H9 (cell line): ENCODE data around the gene WDR48. TPM values are rescaled to one million over a fixed set of nuclear protein-coding genes. Genes with fewer than 3 reads are reported as not detected.

Experiments used
- DNase-seq: peaks from one replicate; pipeline ENCODE4 v3.0.0-alpha.2; 2017
- H2AFZ ChIP-seq: one replicate; pipeline ENCODE4 v1.6.1; 2013; ENCODE audit warnings: mild to moderate bottlenecking, low read length, control low read depth, moderate library complexity
- H2AK5ac ChIP-seq: 2 replicates; pipeline ENCODE4 v1.6.1; 2013; ENCODE audit warnings: low read length, control low read depth, mixed read lengths; ENCODE audit not compliant: insufficient read length
- H2BK120ac ChIP-seq: one replicate; pipeline ENCODE4 v1.6.1; 2013; ENCODE audit warnings: low read depth, mild to moderate bottlenecking, low read length, control low read depth, inconsistent platforms; ENCODE audit not compliant: poor library complexity, severe bottlenecking
- H2BK12ac ChIP-seq: 2 replicates; pipeline ENCODE4 v1.6.1; 2013; ENCODE audit warnings: low read length, control low read depth, mixed read lengths, low read depth; ENCODE audit not compliant: insufficient read length
- H2BK15ac ChIP-seq: 2 replicates; pipeline ENCODE4 v1.6.1; 2013; ENCODE audit warnings: low read depth, low read length, control low read depth
- H2BK20ac ChIP-seq: one replicate; pipeline ENCODE4 v1.6.1; 2013; ENCODE audit warnings: low read depth, mild to moderate bottlenecking, low read length, control low read depth, inconsistent platforms; ENCODE audit not compliant: poor library complexity, severe bottlenecking
- H2BK5ac ChIP-seq: 2 replicates; pipeline ENCODE4 v1.6.1; 2013; ENCODE audit warnings: low read length, control low read depth, mixed read lengths; ENCODE audit not compliant: insufficient read length
- H3K14ac ChIP-seq: 2 replicates; pipeline ENCODE4 v1.6.1; 2013; ENCODE audit warnings: low read length, control low read depth; ENCODE audit not compliant: insufficient read depth
- H3K18ac ChIP-seq: 2 replicates; pipeline ENCODE4 v1.6.1; 2013; ENCODE audit warnings: low read depth, mild to moderate bottlenecking, mixed read lengths, low read length, control low read depth; ENCODE audit not compliant: insufficient read length
- H3K23ac ChIP-seq: 2 replicates; pipeline ENCODE4 v1.6.1; 2013; ENCODE audit warnings: low read length, control low read depth, mixed read lengths, low read depth; ENCODE audit not compliant: insufficient read length
- H3K23me2 ChIP-seq: 2 replicates; pipeline ENCODE4 v1.6.1; 2013; ENCODE audit warnings: low read depth, mild to moderate bottlenecking, mixed read lengths, low read length, control low read depth; ENCODE audit not compliant: insufficient read length, poor library complexity, severe bottlenecking
- H3K27ac ChIP-seq: 2 replicates; pipeline ENCODE4 v1.5.1; 2013; ENCODE audit warnings: low read length, control low read depth, mixed read lengths, low read depth; ENCODE audit not compliant: insufficient read length
- H3K27me3 ChIP-seq: 2 replicates; pipeline ENCODE4 v1.6.1; 2013; ENCODE audit warnings: low read length, control low read depth, inconsistent platforms; ENCODE audit not compliant: insufficient read depth
- H3K4ac ChIP-seq: 2 replicates; pipeline ENCODE4 v1.6.1; 2013; ENCODE audit warnings: low read depth, mild to moderate bottlenecking, control low read depth, inconsistent platforms, low read length, moderate library complexity
- H3K4me1 ChIP-seq: 2 replicates; pipeline ENCODE4 v1.6.1; 2013; ENCODE audit warnings: low read length, control low read depth, inconsistent platforms; ENCODE audit not compliant: insufficient read depth
- H3K4me2 ChIP-seq: 2 replicates; pipeline ENCODE4 v1.6.1; 2013; ENCODE audit warnings: low read length, control low read depth, mixed read lengths; ENCODE audit not compliant: insufficient read length, insufficient read depth
- H3K56ac ChIP-seq: 2 replicates; pipeline ENCODE4 v1.6.1; 2013; ENCODE audit warnings: low read depth, mild to moderate bottlenecking, mixed read lengths, low read length, control low read depth; ENCODE audit not compliant: insufficient read length
- H3K79me1 ChIP-seq: 2 replicates; pipeline ENCODE4 v1.6.1; 2013; ENCODE audit warnings: low read depth, mild to moderate bottlenecking, moderate library complexity, low read length, control low read depth, inconsistent platforms; ENCODE audit not compliant: insufficient read depth, poor library complexity, severe bottlenecking
- H3K79me2 ChIP-seq: 2 replicates; pipeline ENCODE4 v1.6.1; 2013; ENCODE audit warnings: low read length, control low read depth, inconsistent platforms; ENCODE audit not compliant: insufficient read depth
- H3K9ac ChIP-seq: 2 replicates; pipeline ENCODE4 v1.6.1; 2013; ENCODE audit warnings: low read length, control low read depth, mixed read lengths; ENCODE audit not compliant: insufficient read length; ENCODE audit errors: extremely low read depth
- H3K9me3 ChIP-seq: one replicate; pipeline ENCODE4 v1.6.1; 2013; ENCODE audit warnings: low read depth, low read length, inconsistent platforms; ENCODE audit not compliant: control insufficient read depth
- H3T11ph ChIP-seq: one replicate; pipeline ENCODE4 v1.6.1; 2013; ENCODE audit warnings: mild to moderate bottlenecking, low read length, control low read depth, inconsistent platforms
- H4K20me1 ChIP-seq: one replicate; pipeline ENCODE4 v1.6.1; 2013; ENCODE audit not compliant: control insufficient read depth, insufficient read length, insufficient read depth
- H4K5ac ChIP-seq: 2 replicates; pipeline ENCODE4 v1.6.1; 2013; ENCODE audit warnings: low read depth, mild to moderate bottlenecking, mixed read lengths, low read length, control low read depth; ENCODE audit not compliant: insufficient read length
- H4K8ac ChIP-seq: replicated peaks from 2 replicates; pipeline ENCODE4 v1.6.1; 2013; ENCODE audit warnings: low read length, control low read depth, mixed read lengths, low read depth; ENCODE audit not compliant: insufficient read length
- H4K91ac ChIP-seq: 2 replicates; pipeline ENCODE4 v1.6.1; 2013; ENCODE audit warnings: low read depth, mild to moderate bottlenecking, moderate library complexity, mixed read lengths, low read length, control low read depth; ENCODE audit not compliant: insufficient read length
- H3K27ac Mint-ChIP-seq, 3 experiments: 2 replicates in 2 of 3; 3 replicates in 1 of 3; pipeline ENCODE4 v1.8.0; 2020 to 2021; ENCODE audit warnings: mixed read lengths in 3 of 3, mild to moderate bottlenecking in 1 of 3, moderate library complexity in 1 of 3
- H3K27me3 Mint-ChIP-seq: 2 replicates; pipeline ENCODE4 v1.8.0; 2021; ENCODE audit warnings: low read depth, mild to moderate bottlenecking, moderate library complexity, mixed read lengths
- H3K36me3 Mint-ChIP-seq, 3 experiments: 2 replicates in 2 of 3; 3 replicates in 1 of 3; pipeline ENCODE4 v1.8.0; 2020 to 2021; ENCODE audit warnings: low read depth in 3 of 3, mixed read lengths in 3 of 3; ENCODE audit not compliant: insufficient read depth in 1 of 3
- H3K4me1 Mint-ChIP-seq, 2 experiments: 2 replicates each; pipeline ENCODE4 v1.8.0; 2020; ENCODE audit warnings: mixed read lengths in 2 of 2
- H3K4me3 Mint-ChIP-seq, 2 experiments: 2 replicates in 1 of 2; 3 replicates in 1 of 2; pipeline ENCODE4 v1.8.0; 2020 to 2021; ENCODE audit warnings: mild to moderate bottlenecking in 2 of 2, mixed read lengths in 2 of 2, moderate library complexity in 1 of 2
- H3K9me3 Mint-ChIP-seq, 2 experiments: 2 replicates in 1 of 2; 3 replicates in 1 of 2; pipeline ENCODE4 v1.8.0; 2020; ENCODE audit warnings: mild to moderate bottlenecking in 2 of 2, mixed read lengths in 2 of 2, moderate library complexity in 1 of 2
- WGBS: extraction: QIAGEN DNeasy Blood & Tissue Kit; methylation state at CpG from one replicate; pipeline ENCODE4 v1.1.7; 2013; ENCODE audit warnings: missing lambda C conversion rate, low lambda C conversion rate, mixed read lengths; ENCODE audit not compliant: insufficient read length; ENCODE audit errors: extremely low coverage; 5-methylcytosine and 5-hydroxymethylcytosine counted together
- long read RNA-seq: library from polyadenylated mRNA; unstranded; transcript quantifications from one replicate; pipeline ENCODE4 v2.0.0, GENCODE V29; 2020
- total RNA-seq: library from RNA; stranded (reverse); gene quantifications from 2 replicates; pipeline ENCODE4 v1.2.1, GENCODE V29; 2021
- TF ChIP-seq, protein P1 (sequence below): fragments of 200-600 bp; sonication (generic); conservative IDR thresholded peaks from 3 replicates; pipeline ENCODE4 v1.8.0; 2021; ENCODE audit warnings: antibody characterized with exemption, mild to moderate bottlenecking

WDR48 gene
- 49.3 and 52.7 TPM in 2 replicates for total RNA-seq
- long read RNA-seq, transcript WDR48-201 (19 exons, 3,707 nt), result major isoform, 163 of 277 reads
- long read RNA-seq, partial matches to known transcripts, result 72 of 277 reads
- long read RNA-seq, other reads (novel, unspliced or antisense), result 42 of 277 reads

DNA sequence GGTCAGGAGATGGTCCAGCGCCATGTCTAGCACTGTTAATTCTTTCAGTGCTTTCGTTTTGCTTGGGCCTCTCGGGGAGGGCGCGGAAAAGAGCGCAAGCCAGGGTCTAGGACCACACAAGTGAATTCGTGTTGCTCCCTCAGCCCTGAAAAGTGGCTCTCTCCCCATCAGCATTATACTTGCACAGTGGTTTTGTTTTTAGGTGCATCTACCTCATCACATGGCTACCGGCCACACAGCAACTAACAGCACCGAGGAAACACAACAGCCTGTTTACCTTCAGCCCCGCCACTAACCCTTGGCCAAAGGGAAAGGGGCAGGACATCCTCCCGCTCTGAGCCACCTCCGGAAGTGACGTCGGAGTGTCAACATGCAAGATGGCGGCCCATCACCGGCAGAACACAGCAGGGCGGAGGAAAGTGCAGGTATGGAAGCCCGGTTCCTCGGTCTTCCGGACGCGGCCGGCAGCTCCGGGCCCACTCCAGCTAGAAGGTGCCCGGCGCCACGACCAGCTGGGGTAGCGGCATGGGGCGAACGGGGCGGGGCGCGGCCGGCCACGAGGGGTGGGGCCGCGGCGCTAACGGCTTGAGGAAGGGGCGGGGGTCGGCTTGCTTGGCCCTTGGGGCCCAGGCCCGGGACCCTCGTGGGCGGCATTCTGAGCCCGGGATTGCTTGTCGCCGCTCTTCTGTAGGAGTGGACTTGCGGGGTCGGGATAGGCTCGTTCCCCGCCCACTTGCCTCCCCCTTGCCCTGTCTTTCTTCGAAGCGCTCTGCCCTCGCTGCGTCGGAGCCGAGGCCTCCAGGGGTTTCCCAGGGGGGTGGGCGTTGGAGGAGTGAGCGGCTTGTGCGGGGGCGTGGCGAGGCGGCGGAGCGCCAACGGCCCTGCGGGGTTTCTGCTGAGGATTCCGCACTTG is at the start of gene WDR48, which contains the start of gene SCN11A:
TSS of gene WDR48 (plus strand) at position 368 of the 913 bp plus-strand sequence. CDS start at position 378, 10 bp downstream.
TSS of gene SCN11A (minus strand) at position 296 of the 913 bp plus-strand sequence. CDS start 101,582 bp downstream, outside the sequence.
- peaks cover 8% of the 10 kb centered on the region; the same call in 1 of the 2 replicates for H3K79me2 ChIP-seq

More for the DNA sequence above, at the start of gene WDR48, which contains the start of gene SCN11A:
- no peak within 1 kb of the TSS for H2BK120ac ChIP-seq
- no peaks in the 10 kb centered on the region for H3K79me1 ChIP-seq
- Mint-ChIP-seq H3K27ac (peak within 1 kb of the TSS; percentile 96 to 99 (median 98)), H3K27me3 (peaks cover 7% of the 10 kb centered on the region; the same call in 1 of the 2 replicates), H3K4me3 (peak within 1 kb of the TSS; percentile 90 to 93), H3K36me3 (no peaks in the 10 kb centered on the region), H3K4me1 (peaks cover 13 to 17% of the 10 kb centered on the region in 2 experiments), H3K9me3 (no peaks in the 10 kb centered on the region)
- H2AFZ ChIP-seq, result no peak within 1 kb of the TSS
- no peak within 1 kb of the TSS for H4K91ac ChIP-seq
- H3K56ac ChIP-seq, result no peak within 1 kb of the TSS
- H3K23me2 ChIP-seq, result no peaks in the 10 kb centered on the region
- no peaks in the 10 kb centered on the region for H3K4me1 ChIP-seq
- TF ChIP-seq, protein P1, sequence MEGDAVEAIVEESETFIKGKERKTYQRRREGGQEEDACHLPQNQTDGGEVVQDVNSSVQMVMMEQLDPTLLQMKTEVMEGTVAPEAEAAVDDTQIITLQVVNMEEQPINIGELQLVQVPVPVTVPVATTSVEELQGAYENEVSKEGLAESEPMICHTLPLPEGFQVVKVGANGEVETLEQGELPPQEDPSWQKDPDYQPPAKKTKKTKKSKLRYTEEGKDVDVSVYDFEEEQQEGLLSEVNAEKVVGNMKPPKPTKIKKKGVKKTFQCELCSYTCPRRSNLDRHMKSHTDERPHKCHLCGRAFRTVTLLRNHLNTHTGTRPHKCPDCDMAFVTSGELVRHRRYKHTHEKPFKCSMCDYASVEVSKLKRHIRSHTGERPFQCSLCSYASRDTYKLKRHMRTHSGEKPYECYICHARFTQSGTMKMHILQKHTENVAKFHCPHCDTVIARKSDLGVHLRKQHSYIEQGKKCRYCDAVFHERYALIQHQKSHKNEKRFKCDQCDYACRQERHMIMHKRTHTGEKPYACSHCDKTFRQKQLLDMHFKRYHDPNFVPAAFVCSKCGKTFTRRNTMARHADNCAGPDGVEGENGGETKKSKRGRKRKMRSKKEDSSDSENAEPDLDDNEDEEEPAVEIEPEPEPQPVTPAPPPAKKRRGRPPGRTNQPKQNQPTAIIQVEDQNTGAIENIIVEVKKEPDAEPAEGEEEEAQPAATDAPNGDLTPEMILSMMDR, result no peak
- peak within 1 kb of the TSS; percentile 83 for H3K4me2 ChIP-seq
- H3T11ph ChIP-seq, result no peak within 1 kb of the TSS
- WGBS, result no CpG with 5 or more reads among the region's 68 CpGs
- peak; percentile 96 for DNase-seq
- peak within 1 kb of the TSS; percentile 66 for H2BK5ac ChIP-seq
- H3K23ac ChIP-seq, result no peak within 1 kb of the TSS
- peak within 1 kb of the TSS; percentile 84 for H3K18ac ChIP-seq
- no peak within 1 kb of the TSS for H2BK20ac ChIP-seq
- H3K14ac ChIP-seq, result peak within 1 kb of the TSS; percentile 71; the same call in 1 of the 2 replicates
- peak within 1 kb of the TSS; percentile 54 for H3K27ac ChIP-seq
- H4K8ac ChIP-seq, result peak within 1 kb of the TSS; percentile 53
- no peaks in the 10 kb centered on the region for H4K20me1 ChIP-seq
- H3K9ac ChIP-seq, result peak within 1 kb of the TSS; percentile 89
- no peak within 1 kb of the TSS for H2AK5ac ChIP-seq
- no peak within 1 kb of the TSS; the same call in 1 of the 2 replicates for H3K4ac ChIP-seq
- H3K27me3 ChIP-seq, result no peaks in the 10 kb centered on the region
- no peaks in the 10 kb centered on the region for H3K9me3 ChIP-seq
- peak within 1 kb of the TSS; percentile 77 for H4K5ac ChIP-seq
- no peak within 1 kb of the TSS for H2BK15ac ChIP-seq
- no peak within 1 kb of the TSS for H2BK12ac ChIP-seq
